ENCODE results near the gene FLNB.

Gene FLNB

GRCh38 chr3:58058361-58059263 lies 50.4 kb downstream of the FLNB start:
- no peak for DNase-seq

GRCh38 chr3:58059349-58060321 lies 51.4 kb downstream of the FLNB start:
- DNase-seq = no peak

- DNase-seq = no peak
Observed at GRCh38 chr3:58062472-58062871, 54.2 kb downstream of the FLNB start.

- DNase-seq = no peak
Observed at GRCh38 chr3:58063022-58063815, 55.0 kb downstream of the FLNB start.

- DNase-seq = no peak
Observed at GRCh38 chr3:58064923-58065638, 56.9 kb downstream of the FLNB start.

- DNase-seq = no peak
Observed at GRCh38 chr3:58065700-58066167, 57.5 kb downstream of the FLNB start.

GRCh38 chr3:58066842-58067241 lies 58.6 kb downstream of the FLNB start:
- DNase-seq = no peak

GRCh38 chr3:58068122-58068809 lies 60.0 kb downstream of the FLNB start:
- no peak for DNase-seq

- DNase-seq = no peak
Observed at GRCh38 chr3:58071480-58071971, 63.3 kb downstream of the FLNB start.

GRCh38 chr3:58072052-58072762 lies 64.0 kb downstream of the FLNB start:
- DNase-seq = no peak

GRCh38 chr3:58072763-58073130 lies 64.5 kb downstream of the FLNB start:
- no peak for DNase-seq

- DNase-seq = no peak
Observed at GRCh38 chr3:58073301-58074108, 65.3 kb downstream of the FLNB start.

GRCh38 chr3:58074116-58074715 lies 66.0 kb downstream of the FLNB start:
- DNase-seq = no peak

GRCh38 chr3:58074997-58075396 lies 66.8 kb downstream of the FLNB start:
- DNase-seq = no peak

- DNase-seq = no peak
Observed at GRCh38 chr3:58077596-58078285, 69.5 kb downstream of the FLNB start.

- no peak for DNase-seq
Observed at GRCh38 chr3:58078610-58079009, 70.4 kb downstream of the FLNB start.

- DNase-seq = peak; percentile 21
Observed at GRCh38 chr3:58079773-58080172, 71.6 kb downstream of the FLNB start.

GRCh38 chr3:58082047-58082446 lies 73.8 kb downstream of the FLNB start:
- DNase-seq = no peak

- no peak for DNase-seq
Observed at GRCh38 chr3:58084166-58084565, 75.9 kb downstream of the FLNB start.

Measured in NCI-H2029 treated with DMSO at 0.1 percent for 48 hours (cell line).